ENCODE data around the gene HERC3. TPM values are rescaled to one million over a fixed set of nuclear protein-coding genes. Genes with fewer than 3 reads are reported as not detected.

Gene HERC3
- 2.0 TPM for polyA plus RNA-seq (2013, experiment 1 of 2)
- 3.0 TPM for polyA plus RNA-seq (2013, experiment 2 of 2)

- under 1% methylated on average over 73 of the region's 73 CpGs for WGBS
These were observed at the start of gene HERC3 for GRCh38 chr4:88591787-88592599. TSS of gene HERC3 (plus strand) at chr4:88592480. CDS start at chr4:88605824, 13,344 bp downstream.

DNA sequence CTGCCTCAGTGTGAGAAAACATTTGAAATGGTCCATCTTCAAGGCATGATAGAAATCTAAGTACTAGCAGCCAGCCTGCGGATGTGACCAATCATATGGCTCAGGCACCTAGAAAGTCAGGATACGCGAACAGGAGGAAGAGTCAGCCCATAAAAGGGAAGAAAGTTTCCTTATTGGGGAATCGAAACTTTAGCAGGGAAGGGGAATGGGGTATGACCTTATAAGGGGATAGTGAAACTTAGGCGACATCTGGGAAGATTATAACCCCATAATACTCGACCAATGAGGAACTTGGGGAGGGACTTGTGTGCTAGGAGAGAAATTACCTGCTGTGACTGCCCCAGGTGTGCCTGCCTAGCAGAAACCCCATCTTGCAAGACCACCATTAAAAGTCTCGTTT is 42.5 kb upstream of the HERC3 start:
- Histone ChIP-seq H3K4me3 (ENCODE audit: low read length) (no peak overlapping the region), H3K9me3 (ENCODE audit: insufficient read depth, low read depth, low read length) (no peaks in the 10 kb centered on the region), H3K36me3 (ENCODE audit: insufficient read depth, low read length) (no peaks in the 10 kb centered on the region), H3K4me1 (ENCODE audit: insufficient read depth, low read length) (no peaks in the 10 kb centered on the region), H3K27me3 (ENCODE audit: insufficient read depth, low read length) (no peaks in the 10 kb centered on the region), H3K9ac (ENCODE audit: low read depth, low read length) (no peak overlapping the region), H3K27ac (ENCODE audit: low read depth, low read length) (no peak overlapping the region)
- WGBS = 96% methylated on average over 7 of the region's 7 CpGs

More at GRCh38 chr4:88591787-88592599, at the start of gene HERC3:
- Histone ChIP-seq H3K27ac (ENCODE audit: low read depth, low read length) (no peak within 1 kb of the TSS), H3K4me1 (ENCODE audit: insufficient read depth, low read length) (peaks cover 9% of the 10 kb centered on the region; the same call in 1 of the 2 replicates), H3K36me3 (ENCODE audit: insufficient read depth, low read length) (no peaks in the 10 kb centered on the region), H3K4me3 (ENCODE audit: low read length) (peak within 1 kb of the TSS; percentile 77), H3K27me3 (ENCODE audit: insufficient read depth, low read length) (peaks cover 38% of the 10 kb centered on the region), H3K9ac (ENCODE audit: low read depth, low read length) (no peak within 1 kb of the TSS), H3K9me3 (ENCODE audit: insufficient read depth, low read depth, low read length) (no peaks in the 10 kb centered on the region)

DNA sequence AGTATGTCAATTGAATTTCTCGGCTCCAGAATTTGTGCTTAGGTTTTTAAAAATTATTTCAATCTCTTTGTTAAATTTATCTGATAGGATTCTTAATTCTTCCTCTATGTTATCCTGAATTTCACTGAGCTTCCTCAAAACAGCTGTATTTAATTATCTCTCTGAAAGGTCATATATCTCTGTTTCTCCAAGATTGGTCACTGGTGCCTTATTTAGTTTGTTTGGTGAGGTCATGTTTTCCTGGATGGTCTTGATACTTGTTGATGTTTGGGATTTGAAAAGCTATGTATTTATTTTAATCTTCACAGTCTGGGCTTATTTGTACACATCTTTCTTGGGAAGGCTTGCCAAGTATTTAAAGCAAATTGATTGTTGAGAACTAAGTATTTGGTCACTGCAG is 24.7 kb upstream of the HERC3 start:
- no peak overlapping the region for H3K27ac ChIP-seq (ENCODE audit: low read depth, low read length)
- H3K9ac ChIP-seq (ENCODE audit: low read depth, low read length) = no peak overlapping the region
- no peaks in the 10 kb centered on the region for H3K27me3 ChIP-seq (ENCODE audit: insufficient read depth, low read length)
- no peaks in the 10 kb centered on the region for H3K36me3 ChIP-seq (ENCODE audit: insufficient read depth, low read length)
- no CpG with 5 or more reads among the region's 1 CpG for WGBS
- peaks cover 6% of the 10 kb centered on the region; the same call in 1 of the 2 replicates for H3K4me1 ChIP-seq (ENCODE audit: insufficient read depth, low read length)
- H3K4me3 ChIP-seq (ENCODE audit: low read length) = no peak overlapping the region
- no peaks in the 10 kb centered on the region for H3K9me3 ChIP-seq (ENCODE audit: insufficient read depth, low read depth, low read length)

GRCh38 chr4:88570001-88570400 is 22.3 kb upstream of the HERC3 start:
- H3K4me1 ChIP-seq (ENCODE audit: insufficient read depth, low read length) = peaks cover 6% of the 10 kb centered on the region; the same call in 1 of the 2 replicates
- H3K9me3 ChIP-seq (ENCODE audit: insufficient read depth, low read depth, low read length) = no peaks in the 10 kb centered on the region
- no peak overlapping the region for H3K4me3 ChIP-seq (ENCODE audit: low read length)
- no peak overlapping the region; the same call in 1 of the 2 replicates for H3K9ac ChIP-seq (ENCODE audit: low read depth, low read length)
- no peaks in the 10 kb centered on the region for H3K36me3 ChIP-seq (ENCODE audit: insufficient read depth, low read length)
- no peak overlapping the region for H3K27ac ChIP-seq (ENCODE audit: low read depth, low read length)
- no peaks in the 10 kb centered on the region for H3K27me3 ChIP-seq (ENCODE audit: insufficient read depth, low read length)

GRCh38 chr4:88573276-88573980 is 18.9 kb upstream of the HERC3 start:
- H3K27ac ChIP-seq (ENCODE audit: low read depth, low read length) = no peak overlapping the region
- H3K4me1 ChIP-seq (ENCODE audit: insufficient read depth, low read length) = peaks cover 6% of the 10 kb centered on the region; the same call in 1 of the 2 replicates
- H3K9ac ChIP-seq (ENCODE audit: low read depth, low read length) = no peak overlapping the region
- no peak overlapping the region for H3K4me3 ChIP-seq (ENCODE audit: low read length)
- H3K9me3 ChIP-seq (ENCODE audit: insufficient read depth, low read depth, low read length) = no peaks in the 10 kb centered on the region
- no peaks in the 10 kb centered on the region for H3K36me3 ChIP-seq (ENCODE audit: insufficient read depth, low read length)
- WGBS = 93% methylated on average over 2 of the region's 2 CpGs
- H3K27me3 ChIP-seq (ENCODE audit: insufficient read depth, low read length) = no peaks in the 10 kb centered on the region

- no peaks in the 10 kb centered on the region for H3K27me3 ChIP-seq (ENCODE audit: insufficient read depth, low read length)
These were observed 18.3 kb upstream of the HERC3 start for GRCh38 chr4:88573995-88574394.

DNA sequence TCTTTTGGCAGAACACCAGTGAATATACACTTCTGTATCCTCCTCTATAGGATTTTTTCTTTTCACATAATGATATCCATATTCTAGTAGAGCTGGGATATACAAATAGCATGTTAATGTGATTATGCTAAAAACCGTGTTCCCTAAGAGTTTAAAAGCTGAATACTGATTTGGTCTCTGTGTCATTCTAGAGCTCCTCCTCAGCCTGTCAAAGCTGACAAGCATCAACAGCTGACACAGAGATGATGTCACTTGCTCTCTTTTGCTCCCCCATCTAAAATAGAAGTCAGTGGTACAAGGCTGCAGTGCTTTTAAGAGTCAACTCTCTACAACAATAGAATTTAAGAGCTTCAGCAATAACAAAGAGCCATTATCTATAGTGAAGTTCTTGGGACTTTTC is 17.1 kb upstream of the HERC3 start:
- no peaks in the 10 kb centered on the region for H3K27me3 ChIP-seq (ENCODE audit: insufficient read depth, low read length)
- 64% methylated on average over 1 of the region's 1 CpG for WGBS
- H3K4me3 ChIP-seq (ENCODE audit: low read length) = no peak overlapping the region
- H3K4me1 ChIP-seq (ENCODE audit: insufficient read depth, low read length) = no peaks in the 10 kb centered on the region
- no peak overlapping the region for H3K9ac ChIP-seq (ENCODE audit: low read depth, low read length)
- no peaks in the 10 kb centered on the region for H3K9me3 ChIP-seq (ENCODE audit: insufficient read depth, low read depth, low read length)
- no peak overlapping the region for H3K27ac ChIP-seq (ENCODE audit: low read depth, low read length)
- H3K36me3 ChIP-seq (ENCODE audit: insufficient read depth, low read length) = no peaks in the 10 kb centered on the region

More at GRCh38 chr4:88573995-88574394, 18.3 kb upstream of the HERC3 start:
- H3K27ac ChIP-seq (ENCODE audit: low read depth, low read length) = no peak overlapping the region
- no peak overlapping the region for H3K4me3 ChIP-seq (ENCODE audit: low read length)
- H3K9me3 ChIP-seq (ENCODE audit: insufficient read depth, low read depth, low read length) = no peaks in the 10 kb centered on the region
- H3K9ac ChIP-seq (ENCODE audit: low read depth, low read length) = no peak overlapping the region
- peaks cover 6% of the 10 kb centered on the region; the same call in 1 of the 2 replicates for H3K4me1 ChIP-seq (ENCODE audit: insufficient read depth, low read length)
- WGBS = 81% methylated on average over 1 of the region's 2 CpGs
- H3K36me3 ChIP-seq (ENCODE audit: insufficient read depth, low read length) = no peaks in the 10 kb centered on the region

- Histone ChIP-seq H3K4me3 (ENCODE audit: low read length) (no peak overlapping the region), H3K9me3 (ENCODE audit: insufficient read depth, low read depth, low read length) (no peaks in the 10 kb centered on the region), H3K27ac (ENCODE audit: low read depth, low read length) (no peak overlapping the region), H3K9ac (ENCODE audit: low read depth, low read length) (no peak overlapping the region), H3K27me3 (ENCODE audit: insufficient read depth, low read length) (no peaks in the 10 kb centered on the region), H3K36me3 (ENCODE audit: insufficient read depth, low read length) (no peaks in the 10 kb centered on the region), H3K4me1 (ENCODE audit: insufficient read depth, low read length) (no peaks in the 10 kb centered on the region)
- 87% methylated on average over 2 of the region's 2 CpGs for WGBS
These were observed 9.8 kb upstream of the HERC3 start for GRCh38 chr4:88582493-88582892.

- Histone ChIP-seq H3K4me1 (ENCODE audit: insufficient read depth, low read length) (no peaks in the 10 kb centered on the region), H3K36me3 (ENCODE audit: insufficient read depth, low read length) (no peaks in the 10 kb centered on the region), H3K27me3 (ENCODE audit: insufficient read depth, low read length) (no peaks in the 10 kb centered on the region), H3K27ac (ENCODE audit: low read depth, low read length) (no peak overlapping the region), H3K9ac (ENCODE audit: low read depth, low read length) (no peak overlapping the region), H3K9me3 (ENCODE audit: insufficient read depth, low read depth, low read length) (no peaks in the 10 kb centered on the region), H3K4me3 (ENCODE audit: low read length) (no peak overlapping the region)
- 93% methylated on average over 3 of the region's 3 CpGs for WGBS
These were observed 8.4 kb upstream of the HERC3 start for GRCh38 chr4:88583631-88584470.

DNA sequence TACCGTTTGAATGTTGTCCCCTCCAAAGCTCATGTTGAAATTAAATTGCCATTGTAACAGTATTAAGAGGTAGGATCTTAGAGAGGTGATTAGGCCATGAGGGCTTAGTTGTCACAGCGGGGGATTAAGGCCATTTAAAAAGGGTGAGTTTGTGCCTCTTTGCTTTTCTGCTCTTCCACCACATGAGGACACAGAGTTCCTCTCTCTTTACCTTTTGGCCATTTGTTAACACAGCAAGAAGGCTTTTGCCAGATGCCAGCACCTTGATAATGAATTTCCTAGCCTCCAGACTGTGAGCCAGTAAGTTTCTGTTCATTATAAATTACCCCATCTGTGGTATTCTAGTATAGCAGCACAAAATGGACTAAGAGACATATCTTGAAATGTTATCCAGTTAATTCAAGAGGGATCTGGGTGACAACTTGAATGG is 7.8 kb upstream of the HERC3 start:
- no peak overlapping the region for H3K27ac ChIP-seq (ENCODE audit: low read depth, low read length)
- H3K27me3 ChIP-seq (ENCODE audit: insufficient read depth, low read length) = no peaks in the 10 kb centered on the region
- H3K36me3 ChIP-seq (ENCODE audit: insufficient read depth, low read length) = no peaks in the 10 kb centered on the region
- no peak overlapping the region for H3K4me3 ChIP-seq (ENCODE audit: low read length)
- no peak overlapping the region for H3K9ac ChIP-seq (ENCODE audit: low read depth, low read length)
- WGBS = 82% methylated on average over 2 of the region's 2 CpGs
- H3K9me3 ChIP-seq (ENCODE audit: insufficient read depth, low read depth, low read length) = no peaks in the 10 kb centered on the region
- no peaks in the 10 kb centered on the region for H3K4me1 ChIP-seq (ENCODE audit: insufficient read depth, low read length)
